Measurements from ENCODE around the gene MFAP4.

DNA sequence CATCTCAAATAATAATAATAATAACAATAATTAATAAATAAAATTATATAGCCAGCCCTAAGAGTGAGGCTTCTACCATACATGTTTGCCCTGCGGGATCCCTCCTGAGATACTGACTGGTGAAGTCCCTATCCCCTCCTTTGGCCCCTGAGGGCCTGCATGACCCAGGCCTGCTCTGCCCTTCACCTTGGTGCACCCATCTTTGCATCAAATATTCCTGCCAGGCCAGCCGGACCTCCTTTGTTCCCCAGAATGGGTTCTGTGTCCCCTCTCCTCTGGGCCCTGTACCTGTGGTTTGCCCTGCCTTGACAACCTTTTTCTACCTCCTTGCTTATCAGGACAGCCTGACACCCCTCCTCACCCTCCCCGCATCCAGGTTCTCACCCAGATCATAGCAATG lies 22.1 kb upstream of the MFAP4 start:
- TF ChIP-seq, protein P1, sequence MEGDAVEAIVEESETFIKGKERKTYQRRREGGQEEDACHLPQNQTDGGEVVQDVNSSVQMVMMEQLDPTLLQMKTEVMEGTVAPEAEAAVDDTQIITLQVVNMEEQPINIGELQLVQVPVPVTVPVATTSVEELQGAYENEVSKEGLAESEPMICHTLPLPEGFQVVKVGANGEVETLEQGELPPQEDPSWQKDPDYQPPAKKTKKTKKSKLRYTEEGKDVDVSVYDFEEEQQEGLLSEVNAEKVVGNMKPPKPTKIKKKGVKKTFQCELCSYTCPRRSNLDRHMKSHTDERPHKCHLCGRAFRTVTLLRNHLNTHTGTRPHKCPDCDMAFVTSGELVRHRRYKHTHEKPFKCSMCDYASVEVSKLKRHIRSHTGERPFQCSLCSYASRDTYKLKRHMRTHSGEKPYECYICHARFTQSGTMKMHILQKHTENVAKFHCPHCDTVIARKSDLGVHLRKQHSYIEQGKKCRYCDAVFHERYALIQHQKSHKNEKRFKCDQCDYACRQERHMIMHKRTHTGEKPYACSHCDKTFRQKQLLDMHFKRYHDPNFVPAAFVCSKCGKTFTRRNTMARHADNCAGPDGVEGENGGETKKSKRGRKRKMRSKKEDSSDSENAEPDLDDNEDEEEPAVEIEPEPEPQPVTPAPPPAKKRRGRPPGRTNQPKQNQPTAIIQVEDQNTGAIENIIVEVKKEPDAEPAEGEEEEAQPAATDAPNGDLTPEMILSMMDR (IDR thresholded peaks at IDR 0.05; ENCODE audit: poor library complexity): no peak
- TF ChIP-seq EZH2 (IDR thresholded peaks at IDR 0.05; ENCODE audit: borderline replicate concordance): no peak
